WTC11 (cell line): ENCODE results near the gene INS. TPM values are rescaled to one million over a fixed set of nuclear protein-coding genes. Genes with fewer than 3 reads are reported as not detected.

ENCODE experiments used
- ATAC-seq: fragments of 200-7000 bp; cut with Tn5 transposase; 2 replicates; pipeline ENCODE4 v1.10.0; 2021; ENCODE audit warnings: mild to moderate bottlenecking, moderate library complexity
- CTCF ChIA-PET: fragments of 300-600 bp; sonication (Branson Sonifier 250); formaldehyde crosslinking; loops from one replicate; lab custom pipeline; 2021; ENCODE audit warnings: antibody characterized with exemption; lab: Charles Lee
- POLR2A ChIA-PET: fragments of 350-600 bp; sonication (Branson Sonifier 250); formaldehyde crosslinking; loops from one replicate; lab custom pipeline; 2021; ENCODE audit warnings: antibody characterized with exemption; lab: Charles Lee
- DNase-seq: peaks from one replicate; pipeline ENCODE4 v3.0.0; 2021; ENCODE audit warnings: low spot score
- H3K27ac Mint-ChIP-seq: 2 replicates; pipeline ENCODE4 v1.8.0; 2021; ENCODE audit warnings: mixed read lengths
- H3K27me3 Mint-ChIP-seq: 2 replicates; pipeline ENCODE4 v1.8.0; 2021; ENCODE audit warnings: low read depth, mild to moderate bottlenecking, moderate library complexity, mixed read lengths
- H3K36me3 Mint-ChIP-seq: 2 replicates; pipeline ENCODE4 v1.8.0; 2021; ENCODE audit warnings: mixed read lengths
- H3K4me1 Mint-ChIP-seq: 2 replicates; pipeline ENCODE4 v1.8.0; 2022; ENCODE audit warnings: mixed read lengths
- H3K4me3 Mint-ChIP-seq: 2 replicates; pipeline ENCODE4 v1.8.0; 2021; ENCODE audit warnings: mild to moderate bottlenecking, moderate library complexity, mixed read lengths
- H3K9me3 Mint-ChIP-seq: 2 replicates; pipeline ENCODE4 v1.8.0; 2021; ENCODE audit warnings: mixed read lengths
- CREM ChIP-seq: sonication (generic); formaldehyde crosslinking; IDR thresholded peaks from 2 replicates; pipeline ENCODE4 v1.8.1; 2022; ENCODE audit warnings: mild to moderate bottlenecking, missing genetic modification reagents, moderate library complexity
- GRHL2 ChIP-seq: fragments of 250-450 bp; sonication (Bioruptor Pico); IDR thresholded peaks from 2 replicates; pipeline ENCODE4 v1.8.0; 2022; ENCODE audit warnings: mild to moderate bottlenecking, moderate library complexity; ENCODE audit not compliant: insufficient replicate concordance, severe bottlenecking
- GTF2I ChIP-seq: fragments of 250-450 bp; sonication (Bioruptor Pico); conservative IDR thresholded peaks from 2 replicates; pipeline ENCODE4 v1.4.0; 2021; ENCODE audit warnings: mild to moderate bottlenecking
- JAZF1 ChIP-seq: fragments of 250-450 bp; sonication (Bioruptor Pico); IDR thresholded peaks from 2 replicates; pipeline ENCODE4 v1.9.0; 2021; ENCODE audit warnings: moderate library complexity, mild to moderate bottlenecking, inconsistent platforms
- NFATC4 ChIP-seq: fragments of 250-450 bp; sonication (Bioruptor Pico); IDR thresholded peaks from 2 replicates; pipeline ENCODE4 v1.9.0; 2021; ENCODE audit warnings: mild to moderate bottlenecking
- NR2C2 ChIP-seq: sonication (generic); formaldehyde crosslinking; IDR thresholded peaks from 2 replicates; pipeline ENCODE4 v1.8.0; 2022; ENCODE audit warnings: mild to moderate bottlenecking, missing genetic modification reagents
- TP53 ChIP-seq: sonication (generic); formaldehyde crosslinking; IDR thresholded peaks from 2 replicates; pipeline ENCODE4 v1.8.1; 2023; ENCODE audit warnings: mild to moderate bottlenecking, missing genetic modification reagents
- total RNA-seq: library from RNA; stranded (reverse); gene quantifications from 3 replicates; pipeline ENCODE4 v1.2.3, GENCODE V29; 2021
- TF ChIP-seq, protein P1 (sequence below): sonication (generic); formaldehyde crosslinking; IDR thresholded peaks from 2 replicates; pipeline ENCODE4 v1.8.1; 2023; ENCODE audit warnings: mild to moderate bottlenecking, missing genetic modification reagents, moderate library complexity
- TF ChIP-seq, protein P2 (sequence below): sonication (generic); formaldehyde crosslinking; IDR thresholded peaks from 2 replicates; pipeline ENCODE4 v1.8.0; 2022; ENCODE audit warnings: mild to moderate bottlenecking, missing genetic modification reagents
- TF ChIP-seq, protein P3 (sequence below): fragments of 200-600 bp; IDR thresholded peaks from 2 replicates; pipeline ENCODE4 v1.8.0; 2022; ENCODE audit warnings: antibody characterized with exemption
- TF ChIP-seq, protein P4 (sequence below): fragments of 250-450 bp; sonication (Bioruptor Pico); IDR thresholded peaks from 2 replicates; pipeline ENCODE4 v1.9.0; 2021; ENCODE audit warnings: mild to moderate bottlenecking
- TF ChIP-seq, protein P5 (sequence below): sonication (generic); formaldehyde crosslinking; IDR thresholded peaks from 2 replicates; pipeline ENCODE4 v1.8.1; 2022; ENCODE audit warnings: low read depth, mild to moderate bottlenecking, moderate library complexity, missing genetic modification reagents, borderline replicate concordance
- TF ChIP-seq, protein P6 (sequence below): sonication (generic); formaldehyde crosslinking; IDR thresholded peaks from 2 replicates; pipeline ENCODE4 v1.8.1; 2023; ENCODE audit warnings: mild to moderate bottlenecking, missing genetic modification reagents
- TF ChIP-seq, protein P7 (sequence below): sonication (generic); formaldehyde crosslinking; IDR thresholded peaks from 2 replicates; pipeline ENCODE4 v1.8.1; 2022; ENCODE audit warnings: missing genetic modification reagents, borderline replicate concordance
- TF ChIP-seq, protein P8 (sequence below): sonication (generic); formaldehyde crosslinking; IDR thresholded peaks from 2 replicates; pipeline ENCODE4 v1.8.0; 2022; ENCODE audit warnings: mild to moderate bottlenecking, missing genetic modification reagents
- TF ChIP-seq, protein P9 (sequence below): fragments of 250-450 bp; sonication (Bioruptor Pico); IDR thresholded peaks from 2 replicates; pipeline ENCODE4 v1.8.0; 2021; ENCODE audit warnings: mild to moderate bottlenecking

Gene INS
- total RNA-seq, 1 experiment from 2014 or later, result not detected

DNA sequence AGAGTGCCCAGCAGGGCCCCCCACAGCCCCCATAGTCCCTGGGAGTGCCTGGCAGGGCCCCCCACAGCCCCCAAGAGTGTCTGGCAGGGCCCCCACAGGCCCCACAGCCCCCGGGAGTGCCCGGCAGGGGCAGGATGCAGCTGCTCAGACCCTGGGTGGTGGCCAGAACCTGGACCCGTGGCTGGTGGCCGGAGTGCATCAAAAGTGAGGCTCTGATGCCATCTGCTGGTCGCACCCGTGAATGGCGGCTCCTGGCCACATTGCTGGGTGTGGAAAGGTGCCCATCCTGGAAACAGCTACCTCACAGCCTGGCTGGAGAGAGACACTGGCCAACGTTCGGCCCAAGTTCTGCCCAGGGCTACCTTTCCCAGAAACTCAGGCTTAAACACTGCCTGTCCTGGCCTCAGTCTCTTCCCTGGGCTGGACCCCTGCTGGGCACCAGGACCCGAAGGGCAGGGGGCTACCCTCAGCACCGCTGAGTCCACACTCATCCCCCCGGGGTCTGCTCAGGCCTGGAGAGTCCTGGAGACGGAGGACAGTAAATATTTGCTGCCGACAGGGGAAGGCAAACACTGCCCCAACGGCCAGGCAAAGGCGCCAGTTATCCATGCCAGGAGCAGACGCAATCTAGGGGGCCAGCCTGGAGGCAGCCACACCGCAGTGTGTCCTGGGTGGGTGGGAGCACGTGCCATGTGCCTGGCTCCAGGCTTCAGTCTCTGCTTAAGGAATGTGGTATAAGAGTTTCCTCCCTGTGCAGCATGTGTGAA, 4.4 kb downstream of the INS start:
- TF ChIP-seq, protein P1, sequence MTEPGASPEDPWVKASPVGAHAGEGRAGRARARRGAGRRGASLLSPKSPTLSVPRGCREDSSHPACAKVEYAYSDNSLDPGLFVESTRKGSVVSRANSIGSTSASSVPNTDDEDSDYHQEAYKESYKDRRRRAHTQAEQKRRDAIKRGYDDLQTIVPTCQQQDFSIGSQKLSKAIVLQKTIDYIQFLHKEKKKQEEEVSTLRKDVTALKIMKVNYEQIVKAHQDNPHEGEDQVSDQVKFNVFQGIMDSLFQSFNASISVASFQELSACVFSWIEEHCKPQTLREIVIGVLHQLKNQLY (CRISPR knock-in tag), result no peak
- TF ChIP-seq, protein P2, sequence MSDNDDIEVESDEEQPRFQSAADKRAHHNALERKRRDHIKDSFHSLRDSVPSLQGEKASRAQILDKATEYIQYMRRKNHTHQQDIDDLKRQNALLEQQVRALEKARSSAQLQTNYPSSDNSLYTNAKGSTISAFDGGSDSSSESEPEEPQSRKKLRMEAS (CRISPR knock-in tag), result no peak
- TF ChIP-seq NFATC4 (CRISPR knock-in tag) (no peak), JAZF1 (CRISPR knock-in tag) (no peak), GTF2I (CRISPR knock-in tag) (no peak), TP53 (no peak)
- TF ChIP-seq, protein P3, sequence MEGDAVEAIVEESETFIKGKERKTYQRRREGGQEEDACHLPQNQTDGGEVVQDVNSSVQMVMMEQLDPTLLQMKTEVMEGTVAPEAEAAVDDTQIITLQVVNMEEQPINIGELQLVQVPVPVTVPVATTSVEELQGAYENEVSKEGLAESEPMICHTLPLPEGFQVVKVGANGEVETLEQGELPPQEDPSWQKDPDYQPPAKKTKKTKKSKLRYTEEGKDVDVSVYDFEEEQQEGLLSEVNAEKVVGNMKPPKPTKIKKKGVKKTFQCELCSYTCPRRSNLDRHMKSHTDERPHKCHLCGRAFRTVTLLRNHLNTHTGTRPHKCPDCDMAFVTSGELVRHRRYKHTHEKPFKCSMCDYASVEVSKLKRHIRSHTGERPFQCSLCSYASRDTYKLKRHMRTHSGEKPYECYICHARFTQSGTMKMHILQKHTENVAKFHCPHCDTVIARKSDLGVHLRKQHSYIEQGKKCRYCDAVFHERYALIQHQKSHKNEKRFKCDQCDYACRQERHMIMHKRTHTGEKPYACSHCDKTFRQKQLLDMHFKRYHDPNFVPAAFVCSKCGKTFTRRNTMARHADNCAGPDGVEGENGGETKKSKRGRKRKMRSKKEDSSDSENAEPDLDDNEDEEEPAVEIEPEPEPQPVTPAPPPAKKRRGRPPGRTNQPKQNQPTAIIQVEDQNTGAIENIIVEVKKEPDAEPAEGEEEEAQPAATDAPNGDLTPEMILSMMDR, result peak; percentile 66
- TF ChIP-seq, protein P4, sequence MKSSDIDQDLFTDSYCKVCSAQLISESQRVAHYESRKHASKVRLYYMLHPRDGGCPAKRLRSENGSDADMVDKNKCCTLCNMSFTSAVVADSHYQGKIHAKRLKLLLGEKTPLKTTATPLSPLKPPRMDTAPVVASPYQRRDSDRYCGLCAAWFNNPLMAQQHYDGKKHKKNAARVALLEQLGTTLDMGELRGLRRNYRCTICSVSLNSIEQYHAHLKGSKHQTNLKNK, result no peak
- TF ChIP-seq, protein P5, sequence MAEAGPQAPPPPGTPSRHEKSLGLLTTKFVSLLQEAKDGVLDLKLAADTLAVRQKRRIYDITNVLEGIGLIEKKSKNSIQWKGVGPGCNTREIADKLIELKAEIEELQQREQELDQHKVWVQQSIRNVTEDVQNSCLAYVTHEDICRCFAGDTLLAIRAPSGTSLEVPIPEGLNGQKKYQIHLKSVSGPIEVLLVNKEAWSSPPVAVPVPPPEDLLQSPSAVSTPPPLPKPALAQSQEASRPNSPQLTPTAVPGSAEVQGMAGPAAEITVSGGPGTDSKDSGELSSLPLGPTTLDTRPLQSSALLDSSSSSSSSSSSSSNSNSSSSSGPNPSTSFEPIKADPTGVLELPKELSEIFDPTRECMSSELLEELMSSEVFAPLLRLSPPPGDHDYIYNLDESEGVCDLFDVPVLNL, result no peak
- DNase-seq, result peak; percentile 86
- Mint-ChIP-seq H3K36me3 (no peaks in the 10 kb centered on the region), H3K27ac (no peak overlapping the region), H3K4me3 (no peak overlapping the region), H3K4me1 (0 out of 2 replicates have a peak, but pooled peaks cover 2% of the 10 kb centered on the region), H3K9me3 (no peaks in the 10 kb centered on the region), H3K27me3 (no peaks in the 10 kb centered on the region)
- ATAC-seq, result peak; percentile 63
- POLR2A ChIA-PET, result no interaction called here
- CTCF ChIA-PET, result interaction anchor here (0.6 to 18.6 kb wide), 61 partner anchors 9 to 608 kb away, joined by 3 to 761 read pairs (median 4); partner anchors contain the start of genes CD81, CTSD, SYT8 and TH

DNA sequence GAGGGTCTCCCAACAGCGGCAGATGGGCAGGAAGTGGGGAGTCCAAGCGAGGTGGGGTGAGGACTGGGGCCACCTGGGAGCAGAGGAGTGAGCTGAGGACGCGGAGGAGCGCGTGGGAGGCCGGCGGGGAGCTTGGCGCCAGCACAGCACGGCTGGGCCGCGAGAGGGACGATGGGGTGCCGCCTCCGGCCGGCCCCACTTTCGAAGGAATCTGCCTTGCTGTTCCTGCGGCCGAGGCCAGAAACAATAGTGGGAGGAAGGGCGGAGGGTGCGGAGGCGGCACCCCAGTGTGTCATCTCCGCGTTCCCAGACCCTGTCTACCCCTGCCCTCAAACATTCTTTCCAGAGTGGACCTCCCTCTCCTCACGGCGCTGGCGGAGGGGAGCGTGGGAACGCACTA, 5.5 kb downstream of the INS start:
- ATAC-seq (no peak), DNase-seq (no peak)
- ChIA-PET POLR2A (no interaction called here), CTCF (interaction anchor here (0.6 to 18.6 kb wide), 34 partner anchors 8 to 502 kb away, joined by 3 to 761 read pairs (median 6); partner anchors contain the start of genes SYT8 and TNNT3)
- TF ChIP-seq, protein P6, sequence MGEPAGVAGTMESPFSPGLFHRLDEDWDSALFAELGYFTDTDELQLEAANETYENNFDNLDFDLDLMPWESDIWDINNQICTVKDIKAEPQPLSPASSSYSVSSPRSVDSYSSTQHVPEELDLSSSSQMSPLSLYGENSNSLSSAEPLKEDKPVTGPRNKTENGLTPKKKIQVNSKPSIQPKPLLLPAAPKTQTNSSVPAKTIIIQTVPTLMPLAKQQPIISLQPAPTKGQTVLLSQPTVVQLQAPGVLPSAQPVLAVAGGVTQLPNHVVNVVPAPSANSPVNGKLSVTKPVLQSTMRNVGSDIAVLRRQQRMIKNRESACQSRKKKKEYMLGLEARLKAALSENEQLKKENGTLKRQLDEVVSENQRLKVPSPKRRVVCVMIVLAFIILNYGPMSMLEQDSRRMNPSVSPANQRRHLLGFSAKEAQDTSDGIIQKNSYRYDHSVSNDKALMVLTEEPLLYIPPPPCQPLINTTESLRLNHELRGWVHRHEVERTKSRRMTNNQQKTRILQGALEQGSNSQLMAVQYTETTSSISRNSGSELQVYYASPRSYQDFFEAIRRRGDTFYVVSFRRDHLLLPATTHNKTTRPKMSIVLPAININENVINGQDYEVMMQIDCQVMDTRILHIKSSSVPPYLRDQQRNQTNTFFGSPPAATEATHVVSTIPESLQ (CRISPR knock-in tag), result no peak
- TF ChIP-seq GRHL2 (no peak), NR2C2 (CRISPR knock-in tag) (no peak), CREM (no peak)
- TF ChIP-seq, protein P5, result no peak
- TF ChIP-seq, protein P7, sequence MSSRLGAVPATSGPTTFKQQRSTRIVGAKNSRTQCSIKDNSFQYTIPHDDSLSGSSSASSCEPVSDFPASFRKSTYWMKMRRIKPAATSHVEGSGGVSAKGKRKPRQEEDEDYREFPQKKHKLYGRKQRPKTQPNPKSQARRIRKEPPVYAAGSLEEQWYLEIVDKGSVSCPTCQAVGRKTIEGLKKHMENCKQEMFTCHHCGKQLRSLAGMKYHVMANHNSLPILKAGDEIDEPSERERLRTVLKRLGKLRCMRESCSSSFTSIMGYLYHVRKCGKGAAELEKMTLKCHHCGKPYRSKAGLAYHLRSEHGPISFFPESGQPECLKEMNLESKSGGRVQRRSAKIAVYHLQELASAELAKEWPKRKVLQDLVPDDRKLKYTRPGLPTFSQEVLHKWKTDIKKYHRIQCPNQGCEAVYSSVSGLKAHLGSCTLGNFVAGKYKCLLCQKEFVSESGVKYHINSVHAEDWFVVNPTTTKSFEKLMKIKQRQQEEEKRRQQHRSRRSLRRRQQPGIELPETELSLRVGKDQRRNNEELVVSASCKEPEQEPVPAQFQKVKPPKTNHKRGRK (CRISPR knock-in tag), result no peak
- TF ChIP-seq, protein P8, sequence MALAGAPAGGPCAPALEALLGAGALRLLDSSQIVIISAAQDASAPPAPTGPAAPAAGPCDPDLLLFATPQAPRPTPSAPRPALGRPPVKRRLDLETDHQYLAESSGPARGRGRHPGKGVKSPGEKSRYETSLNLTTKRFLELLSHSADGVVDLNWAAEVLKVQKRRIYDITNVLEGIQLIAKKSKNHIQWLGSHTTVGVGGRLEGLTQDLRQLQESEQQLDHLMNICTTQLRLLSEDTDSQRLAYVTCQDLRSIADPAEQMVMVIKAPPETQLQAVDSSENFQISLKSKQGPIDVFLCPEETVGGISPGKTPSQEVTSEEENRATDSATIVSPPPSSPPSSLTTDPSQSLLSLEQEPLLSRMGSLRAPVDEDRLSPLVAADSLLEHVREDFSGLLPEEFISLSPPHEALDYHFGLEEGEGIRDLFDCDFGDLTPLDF (CRISPR knock-in tag), result no peak
- TF ChIP-seq, protein P9, sequence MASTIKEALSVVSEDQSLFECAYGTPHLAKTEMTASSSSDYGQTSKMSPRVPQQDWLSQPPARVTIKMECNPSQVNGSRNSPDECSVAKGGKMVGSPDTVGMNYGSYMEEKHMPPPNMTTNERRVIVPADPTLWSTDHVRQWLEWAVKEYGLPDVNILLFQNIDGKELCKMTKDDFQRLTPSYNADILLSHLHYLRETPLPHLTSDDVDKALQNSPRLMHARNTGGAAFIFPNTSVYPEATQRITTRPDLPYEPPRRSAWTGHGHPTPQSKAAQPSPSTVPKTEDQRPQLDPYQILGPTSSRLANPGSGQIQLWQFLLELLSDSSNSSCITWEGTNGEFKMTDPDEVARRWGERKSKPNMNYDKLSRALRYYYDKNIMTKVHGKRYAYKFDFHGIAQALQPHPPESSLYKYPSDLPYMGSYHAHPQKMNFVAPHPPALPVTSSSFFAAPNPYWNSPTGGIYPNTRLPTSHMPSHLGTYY, result no peak
- no peaks in the 10 kb centered on the region for H3K9me3 Mint-ChIP-seq
- no peaks in the 10 kb centered on the region for H3K36me3 Mint-ChIP-seq
- H3K4me1 Mint-ChIP-seq, result peaks cover 9% of the 10 kb centered on the region
- peaks cover 8% of the 10 kb centered on the region for H3K27me3 Mint-ChIP-seq
- no peak overlapping the region for H3K27ac Mint-ChIP-seq
- no peak overlapping the region for H3K4me3 Mint-ChIP-seq
